NT2/D1 (cell line): ENCODE results near the gene ABHD3.

Source experiments
- YY1 ChIP-seq: IDR thresholded peaks from 2 replicates; pipeline ENCODE4 v1.6.1; 2011; ENCODE audit not compliant: insufficient read length, insufficient read depth
- ZNF274 ChIP-seq: IDR thresholded peaks from 2 replicates; pipeline ENCODE4 v1.6.1; 2011; ENCODE audit warnings: mild to moderate bottlenecking, low read depth, low read length

GRCh38 chr18:21689736-21690135, 14.8 kb downstream of the ABHD3 start:
- TF ChIP-seq YY1 (no peak), ZNF274 (no peak)
